HCT116 (cell line): Measurements from ENCODE around the gene ATAT1. TPM values are rescaled to one million over a fixed set of nuclear protein-coding genes. Genes with fewer than 3 reads are reported as not detected.
"Not testable (repeated sequence)": the region's sequence is repeated elsewhere in the genome, so short reads cannot be mapped to it uniquely, and the experiment has no call there.

Source experiments
- ATAC-seq: fragments of 200-7000 bp; cut with Tn5 transposase; 2 replicates; pipeline ENCODE4 v1.9.1; 2020; ENCODE audit warnings: mild to moderate bottlenecking, moderate library complexity
- BruUV-seq: library from RNA; stranded (reverse); fragments of 400-500 nt; replicated peaks from 2 replicates; lab custom pipeline; 2021; lab: Mats Ljungman, UMichigan
- CTCF ChIA-PET: fragments of 300-600 bp; sonication (Branson Sonifier 250); formaldehyde crosslinking; loops from one replicate; lab custom pipeline; 2021; ENCODE audit warnings: antibody characterized with exemption; lab: Charles Lee
- POLR2A ChIA-PET: fragments of 300-600, 350-600 bp; sonication (Branson Sonifier 250); formaldehyde crosslinking; loops from one replicate; lab custom pipeline; 2021; ENCODE audit warnings: antibody characterized with exemption; lab: Charles Lee
- RAD21 ChIA-PET, 2 experiments: fragments of 300-600 bp; sonication (Branson Sonifier 250); formaldehyde crosslinking; loops; one replicate each; lab custom pipeline; 2023; ENCODE audit warnings: low total read pairs in 2 of 2; ENCODE audit not compliant: uncharacterized antibody in 2 of 2, unreplicated experiment in 2 of 2, low non-redundant PET in 1 of 2; lab: Charles Lee
- DNase-seq: peaks from one replicate; pipeline ENCODE4 v3.0.0-alpha.2; 2010; ENCODE audit warnings: low read depth, low spot score
- H2AFZ ChIP-seq: fragments of 200-600 bp; shearing (Covaris generic), sonication (generic); 2 replicates; pipeline ENCODE4 v1.6.1; 2017; ENCODE audit warnings: low read depth, mixed run types, mixed read lengths, antibody characterized with exemption, low read length; ENCODE audit not compliant: poor library complexity, severe bottlenecking
- H3K27ac ChIP-seq: 2 replicates; pipeline ENCODE4 v1.5.1; 2012; ENCODE audit warnings: low read depth, low read length
- H3K27me3 ChIP-seq: fragments of 200-600 bp; sonication (generic); 2 replicates; pipeline ENCODE4 v1.6.1; 2016; ENCODE audit warnings: mixed run types, low read length, mixed read lengths; ENCODE audit not compliant: insufficient read depth
- H3K36me3 ChIP-seq, 2 experiments: fragments of 200-500 bp in 1 of 2; fragments of 200-600 bp in 1 of 2; sonication (Bioruptor generic) in 1 of 2; sonication (generic) in 1 of 2; 2 replicates each; pipeline versions ENCODE4 v1.5.1 to v1.6.1; 2014 to 2016; ENCODE audit warnings: low read length in 2 of 2, inconsistent platforms in 1 of 2, mixed read lengths in 1 of 2, mixed run types in 1 of 2; ENCODE audit not compliant: insufficient read depth in 2 of 2, control insufficient read depth in 1 of 2
- H3K4me1 ChIP-seq, 2 experiments: fragments of 200-600 bp in 1 of 2; sonication (generic) in 1 of 2; 2 replicates each; pipeline versions ENCODE4 v1.5.1 to v1.6.1; 2012 to 2017; ENCODE audit warnings: low read length in 2 of 2, inconsistent platforms in 1 of 2, mild to moderate bottlenecking in 1 of 2, mixed read lengths in 1 of 2, mixed run types in 1 of 2, moderate library complexity in 1 of 2; ENCODE audit not compliant: insufficient read depth in 2 of 2, control insufficient read depth in 1 of 2
- H3K4me2 ChIP-seq: fragments of 200-600 bp; sonication (generic); 2 replicates; pipeline ENCODE4 v1.6.1; 2017; ENCODE audit warnings: mixed run types, low read length, mixed read lengths
- H3K4me3 ChIP-seq, 2 experiments: fragments of 200-600 bp in 1 of 2; sonication (generic) in 1 of 2; replicated peaks in 1 of 2; 2 replicates each; pipeline ENCODE4 v1.5.1; 2011 to 2016; ENCODE audit warnings: low read length in 2 of 2, control low read depth in 1 of 2, low read depth in 1 of 2, mild to moderate bottlenecking in 1 of 2, mixed read lengths in 1 of 2, mixed run types in 1 of 2
- H3K79me2 ChIP-seq: fragments of 200-600 bp; sonication (generic); 2 replicates; pipeline ENCODE4 v1.6.1; 2017; ENCODE audit warnings: mild to moderate bottlenecking, mixed run types, low read length, moderate library complexity, mixed read lengths; ENCODE audit not compliant: insufficient read depth
- H3K9ac ChIP-seq: fragments of 200-600 bp; sonication (generic); 2 replicates; pipeline ENCODE4 v1.6.1; 2016; ENCODE audit warnings: low read length, mixed read lengths
- H3K9me2 ChIP-seq: fragments of 200-600 bp; sonication (generic), shearing (Covaris generic); 2 replicates; pipeline ENCODE4 v1.6.1; 2017; ENCODE audit warnings: mixed run types, mild to moderate bottlenecking, moderate library complexity; ENCODE audit not compliant: insufficient read depth
- H3K9me3 ChIP-seq, 2 experiments: fragments of 200-500 bp in 1 of 2; fragments of 200-600 bp in 1 of 2; sonication (Bioruptor generic) in 1 of 2; sonication (generic) in 1 of 2; 2 replicates each; pipeline ENCODE4 v1.6.1; 2014 to 2017; ENCODE audit warnings: low read length in 2 of 2, mixed read lengths in 2 of 2, inconsistent platforms in 1 of 2, low read depth in 1 of 2, mild to moderate bottlenecking in 1 of 2, mixed run types in 1 of 2, moderate library complexity in 1 of 2; ENCODE audit not compliant: control insufficient read depth in 1 of 2, insufficient read depth in 1 of 2
- H4K20me1 ChIP-seq: fragments of 200-600 bp; sonication (generic), shearing (Covaris generic); 2 replicates; pipeline ENCODE4 v1.6.1; 2017; ENCODE audit warnings: mixed run types, mild to moderate bottlenecking, moderate library complexity; ENCODE audit not compliant: insufficient read depth
- EGR1 ChIP-seq: IDR thresholded peaks from 2 replicates; pipeline ENCODE4 v1.6.1; 2012; ENCODE audit warnings: low read depth
- ELF1 ChIP-seq: IDR thresholded peaks from 2 replicates; pipeline ENCODE4 v1.6.1; 2012; ENCODE audit warnings: low read depth, borderline replicate concordance
- POLR2A ChIP-seq: IDR thresholded peaks from 2 replicates; pipeline ENCODE4 v1.7.0; 2011; ENCODE audit warnings: borderline replicate concordance; ENCODE audit not compliant: insufficient read depth, insufficient read length; ENCODE audit errors: extremely low read depth
- POLR2AphosphoS5 ChIP-seq: IDR thresholded peaks from 2 replicates; pipeline ENCODE4 v1.6.1; 2011; ENCODE audit warnings: mild to moderate bottlenecking, low read depth, low read length, moderate library complexity
- RAD21 ChIP-seq: IDR thresholded peaks from 2 replicates; pipeline ENCODE4 v1.6.1; 2012; ENCODE audit warnings: low read depth, mild to moderate bottlenecking
- SIN3A ChIP-seq: IDR thresholded peaks from 2 replicates; pipeline ENCODE4 v1.6.1; 2012; ENCODE audit warnings: low read depth
- YY1 ChIP-seq: IDR thresholded peaks from 2 replicates; pipeline ENCODE4 v1.6.1; 2011; ENCODE audit warnings: low read length, low read depth, moderate library complexity, mild to moderate bottlenecking; ENCODE audit not compliant: insufficient replicate concordance; ENCODE audit errors: extremely low read depth
- ZFX ChIP-seq: fragments of 450-650 bp; IDR thresholded peaks from 2 replicates; pipeline ENCODE4 v1.6.1; 2017
- intact Hi-C: fragments of 100-400 bp; cut with micrococcal nuclease; formaldehyde crosslinking; loops from 2 replicates; pipeline ENCODE4 v1.10.0; 2022
- total RNA-seq: library from RNA; stranded (reverse); gene quantifications from one replicate; pipeline ENCODE4 v1.2.1, GENCODE V29; 2021; ENCODE audit not compliant: unreplicated experiment
- TF ChIP-seq, protein P1 (sequence below): IDR thresholded peaks from 2 replicates; pipeline ENCODE4 v1.6.1; 2011; ENCODE audit warnings: mild to moderate bottlenecking, low read length, moderate library complexity; ENCODE audit not compliant: insufficient replicate concordance; ENCODE audit errors: extremely low read depth

Gene ATAT1
- total RNA-seq, 1 experiment from 2014 or later = 19.8 TPM

DNA sequence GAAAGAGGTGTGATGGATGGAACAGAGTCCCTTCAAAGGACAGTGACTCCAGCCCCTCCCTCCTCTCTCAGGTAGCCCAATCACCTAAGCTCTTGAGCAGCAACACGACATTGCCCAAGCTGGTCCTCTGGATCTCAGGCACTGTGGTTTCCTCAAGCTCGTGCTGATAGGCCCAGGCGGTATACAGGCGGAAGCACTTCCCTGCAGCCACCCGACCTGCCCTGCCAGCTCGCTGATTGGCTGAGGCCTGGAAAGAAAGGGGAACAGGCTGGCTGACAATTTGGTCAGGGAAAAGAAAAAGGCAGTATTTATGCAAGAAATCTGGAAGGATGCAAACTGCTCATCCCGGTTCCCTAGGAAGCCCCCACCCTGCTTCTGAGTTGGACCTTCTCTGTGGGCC lies 29.8 kb downstream of the ATAT1 start:
- no TSS peak for BruUV-seq
- Histone ChIP-seq H3K27me3 (no peaks in the 10 kb centered on the region), H3K4me1 (no peaks in the 10 kb centered on the region), H3K4me3 (no peak overlapping the region), H3K9me3 (no peaks in the 10 kb centered on the region), H3K9me2 (no peaks in the 10 kb centered on the region), H3K9ac (no peak overlapping the region), H3K79me2 (no peaks in the 10 kb centered on the region), H2AFZ (no peak overlapping the region), H3K36me3 (peaks cover 40 to 69% of the 10 kb centered on the region in 2 experiments; a peak in 3 of 4 replicates), H3K27ac (no peak overlapping the region), H3K4me2 (no peak overlapping the region), H4K20me1 (no peaks in the 10 kb centered on the region)
- TF ChIP-seq YY1 (no peak), ELF1 (no peak)
- ChIA-PET POLR2A (no interaction called here), RAD21 (no interaction called here), CTCF (no interaction called here)
- DNase-seq (no peak), ATAC-seq (no peak)
- intact Hi-C loops = no loop called here

DNA sequence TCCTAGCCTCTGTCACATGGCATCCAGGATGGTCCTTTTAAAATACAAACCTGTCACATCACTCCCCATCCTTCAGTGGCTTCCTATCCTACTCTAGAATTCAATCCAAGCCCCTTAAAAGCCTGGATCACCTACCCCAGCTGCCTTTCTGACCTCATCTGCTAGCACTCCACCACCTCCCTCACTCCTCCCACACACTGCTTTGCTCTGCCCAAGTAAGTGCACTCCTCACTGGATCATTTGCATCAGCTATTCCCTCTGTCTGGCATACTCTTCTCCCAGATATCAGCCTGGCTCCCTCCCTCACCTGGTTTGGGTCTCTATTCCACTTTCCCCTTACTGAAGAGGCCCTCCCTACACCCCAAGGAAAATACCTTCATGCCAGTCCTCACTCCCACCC lies 30.8 kb downstream of the ATAT1 start:
- H2AFZ ChIP-seq = no peak overlapping the region
- CTCF ChIA-PET = no interaction called here
- BruUV-seq = no TSS peak

DNA sequence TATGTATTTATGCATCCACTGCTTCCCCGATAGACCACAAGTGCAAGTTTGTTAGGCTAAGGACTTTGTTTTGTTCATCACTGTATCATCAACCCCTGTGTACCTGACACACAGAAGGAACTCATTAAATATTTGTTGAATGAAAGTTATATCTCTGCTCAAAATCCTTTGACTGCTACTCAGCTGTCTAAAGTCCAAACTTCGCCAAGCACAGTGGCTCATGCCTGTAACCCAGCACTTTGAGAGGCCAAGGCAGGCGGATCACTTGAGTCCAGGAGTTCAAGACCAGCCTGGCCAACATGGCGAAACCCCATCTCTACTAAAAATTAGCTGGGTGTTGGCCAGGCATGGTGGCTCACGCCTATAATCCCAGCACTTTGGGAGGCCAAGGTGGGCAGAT lies 31.2 kb downstream of the ATAT1 start:
- DNase-seq, H3K27ac ChIP-seq, POLR2A ChIA-PET, H2AFZ ChIP-seq, RAD21 ChIA-PET, H3K9ac ChIP-seq, CTCF ChIA-PET, ATAC-seq, H3K4me2 ChIP-seq, H3K4me1 ChIP-seq, intact Hi-C loops, BruUV-seq, H3K79me2 ChIP-seq, H3K27me3 ChIP-seq, H3K4me3 ChIP-seq, H3K9me2 ChIP-seq, H4K20me1 ChIP-seq, H3K9me3 ChIP-seq: not testable (repeated sequence)
- H3K36me3 ChIP-seq = peaks cover 38 to 68% of the 10 kb centered on the region in 2 experiments; a peak in 3 of 4 replicates

More for the DNA sequence above, 30.8 kb downstream of the ATAT1 start:
- TF ChIP-seq ZFX (no peak), ELF1 (no peak), EGR1 (no peak), POLR2AphosphoS5 (no peak), RAD21 (no peak), SIN3A (no peak), POLR2A (no peak)
- TF ChIP-seq, protein P1, sequence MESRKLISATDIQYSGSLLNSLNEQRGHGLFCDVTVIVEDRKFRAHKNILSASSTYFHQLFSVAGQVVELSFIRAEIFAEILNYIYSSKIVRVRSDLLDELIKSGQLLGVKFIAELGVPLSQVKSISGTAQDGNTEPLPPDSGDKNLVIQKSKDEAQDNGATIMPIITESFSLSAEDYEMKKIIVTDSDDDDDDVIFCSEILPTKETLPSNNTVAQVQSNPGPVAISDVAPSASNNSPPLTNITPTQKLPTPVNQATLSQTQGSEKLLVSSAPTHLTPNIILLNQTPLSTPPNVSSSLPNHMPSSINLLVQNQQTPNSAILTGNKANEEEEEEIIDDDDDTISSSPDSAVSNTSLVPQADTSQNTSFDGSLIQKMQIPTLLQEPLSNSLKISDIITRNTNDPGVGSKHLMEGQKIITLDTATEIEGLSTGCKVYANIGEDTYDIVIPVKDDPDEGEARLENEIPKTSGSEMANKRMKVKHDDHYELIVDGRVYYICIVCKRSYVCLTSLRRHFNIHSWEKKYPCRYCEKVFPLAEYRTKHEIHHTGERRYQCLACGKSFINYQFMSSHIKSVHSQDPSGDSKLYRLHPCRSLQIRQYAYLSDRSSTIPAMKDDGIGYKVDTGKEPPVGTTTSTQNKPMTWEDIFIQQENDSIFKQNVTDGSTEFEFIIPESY = no peak
- Histone ChIP-seq H3K27me3 (no peaks in the 10 kb centered on the region), H3K9ac (no peak overlapping the region), H3K9me3 (no peaks in the 10 kb centered on the region), H3K36me3 (peaks cover 38 to 68% of the 10 kb centered on the region in 2 experiments; a peak in 3 of 4 replicates), H3K4me2 (no peak overlapping the region), H3K4me1 (no peaks in the 10 kb centered on the region), H3K9me2 (no peaks in the 10 kb centered on the region), H3K4me3 (no peak overlapping the region), H3K79me2 (no peaks in the 10 kb centered on the region), H4K20me1 (no peaks in the 10 kb centered on the region), H3K27ac (no peak overlapping the region)
- intact Hi-C loops = no loop called here
- DNase-seq = no peak
- no peak for ATAC-seq
- POLR2A ChIA-PET = no interaction called here
- RAD21 ChIA-PET = no interaction called here
